SK-N-MC (cell line): Measurements from ENCODE around the gene PTPRK.

Experiments
- EZH2 ChIP-seq: fragments of 200-600 bp; sonication (generic); IDR thresholded peaks from one replicate; pipeline ENCODE4 v1.6.1; 2017; ENCODE audit warnings: antibody characterized with exemption
- FOXP2 ChIP-seq: optimal IDR thresholded peaks from 2 replicates; pipeline ENCODE3; 2011; ENCODE audit warnings: mild to moderate bottlenecking, moderate library complexity; ENCODE audit not compliant: insufficient read depth; ENCODE audit errors: extremely low read length, control extremely low read depth
- POLR2AphosphoS5 ChIP-seq: IDR thresholded peaks from 2 replicates; pipeline ENCODE4 v1.6.1; 2012; ENCODE audit warnings: mild to moderate bottlenecking, low read depth, low read length, borderline replicate concordance

- TF ChIP-seq POLR2AphosphoS5 (no peak), EZH2 (no peak), FOXP2 (no peak)
Measured at GRCh38 chr6:128202169-128202765, 318.1 kb downstream of the PTPRK start.
